ENCODE data around the gene GCN1. TPM values are rescaled to one million over a fixed set of nuclear protein-coding genes. Genes with fewer than 3 reads are reported as not detected.

Gene GCN1
- total RNA-seq, 1 donor from 2014 or later, result 62.4 TPM

- FAIRE-seq, result no peak
- DNase-seq (ENCODE audit: low spot score in 2 of 2), result no peak
Observed at GRCh38 chr12:120099738-120100137, 94.8 kb downstream of the GCN1 start.

- FAIRE-seq, result no peak
- no peak for DNase-seq (ENCODE audit: low spot score in 2 of 2)
Observed at GRCh38 chr12:120098756-120099470, 95.6 kb downstream of the GCN1 start.

DNA sequence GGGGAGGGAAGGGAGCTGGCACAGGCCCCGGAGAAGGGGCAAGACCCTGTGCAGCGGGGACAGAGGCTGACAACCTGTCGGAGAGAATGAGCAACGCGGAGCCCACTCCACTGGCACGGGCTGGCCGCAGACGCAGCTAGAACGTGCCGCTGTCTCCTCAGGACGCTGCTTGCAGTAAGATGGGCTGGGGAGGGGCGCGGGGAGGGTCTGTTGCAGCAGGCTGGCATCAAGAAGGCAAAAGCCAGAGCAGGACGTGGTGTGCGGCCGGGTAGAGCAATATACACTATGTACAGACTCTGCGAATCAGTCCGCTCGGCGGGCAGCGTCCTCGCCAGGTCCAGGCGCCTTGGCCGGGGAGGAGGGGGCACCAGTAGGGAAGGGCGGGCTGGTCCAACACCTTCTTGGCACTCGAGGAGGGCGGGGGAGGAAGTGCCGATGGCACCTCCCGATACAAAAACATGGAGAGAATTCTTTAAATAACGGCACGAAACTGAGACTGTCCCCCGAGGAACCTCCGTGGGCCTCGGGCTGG is 97.8 kb downstream of the GCN1 start:
- no peak for DNase-seq (ENCODE audit: low spot score in 2 of 2)
- no peak for FAIRE-seq

- DNase-seq (ENCODE audit: low spot score in 2 of 2), result peak in 1 of 2 donors; percentile 24
- FAIRE-seq, result no peak
Observed at GRCh38 chr12:120095736-120096135, 98.8 kb downstream of the GCN1 start.

GRCh38 chr12:120095331-120095730 is 99.2 kb downstream of the GCN1 start:
- no peak for FAIRE-seq

DNA sequence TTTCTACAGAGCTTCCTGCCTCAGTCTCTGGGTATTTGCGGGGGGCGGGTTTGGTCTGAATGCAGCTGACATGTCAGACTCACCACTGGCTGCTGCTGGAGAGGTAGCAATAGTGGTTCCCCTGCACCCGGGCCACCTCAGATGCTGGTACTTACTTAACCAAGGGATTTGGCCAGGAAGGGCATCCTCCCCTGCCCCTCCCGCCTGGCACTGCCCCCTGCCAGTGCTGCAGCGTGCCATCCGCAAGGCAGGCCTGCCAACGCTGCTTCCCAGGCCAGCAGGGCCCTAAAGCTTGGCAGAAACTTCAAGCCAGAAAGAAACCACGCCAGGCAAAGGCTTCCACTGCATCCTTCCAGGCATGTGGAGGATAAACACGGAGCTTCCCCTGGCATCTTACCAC is 100.0 kb downstream of the GCN1 start:
- DNase-seq (ENCODE audit: low spot score in 2 of 2) (peak in 1 of 2 donors; percentile 37), FAIRE-seq (no peak)

More at GRCh38 chr12:120095331-120095730, 99.2 kb downstream of the GCN1 start:
- peak in 1 of 2 donors; percentile 4 for DNase-seq (ENCODE audit: low spot score in 2 of 2)

- FAIRE-seq (no peak), DNase-seq (ENCODE audit: low spot score in 2 of 2) (no peak)
Observed at GRCh38 chr12:120093592-120094355, 100.7 kb downstream of the GCN1 start.

DNA sequence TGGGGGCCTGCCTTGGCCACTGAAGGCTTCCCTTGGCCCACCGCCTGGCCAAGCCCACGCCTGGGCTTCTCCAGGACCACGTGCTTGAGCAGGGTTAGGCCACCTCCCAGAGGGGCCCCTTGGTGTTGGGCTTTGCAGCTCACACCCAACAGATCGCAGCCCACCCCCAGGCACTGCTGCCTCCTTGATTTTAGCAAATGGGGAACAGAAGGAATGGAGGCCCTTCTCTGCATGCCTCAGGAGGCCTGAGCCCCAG is 101.3 kb downstream of the GCN1 start:
- no peak for DNase-seq (ENCODE audit: low spot score in 2 of 2)
- FAIRE-seq, result no peak

DNA sequence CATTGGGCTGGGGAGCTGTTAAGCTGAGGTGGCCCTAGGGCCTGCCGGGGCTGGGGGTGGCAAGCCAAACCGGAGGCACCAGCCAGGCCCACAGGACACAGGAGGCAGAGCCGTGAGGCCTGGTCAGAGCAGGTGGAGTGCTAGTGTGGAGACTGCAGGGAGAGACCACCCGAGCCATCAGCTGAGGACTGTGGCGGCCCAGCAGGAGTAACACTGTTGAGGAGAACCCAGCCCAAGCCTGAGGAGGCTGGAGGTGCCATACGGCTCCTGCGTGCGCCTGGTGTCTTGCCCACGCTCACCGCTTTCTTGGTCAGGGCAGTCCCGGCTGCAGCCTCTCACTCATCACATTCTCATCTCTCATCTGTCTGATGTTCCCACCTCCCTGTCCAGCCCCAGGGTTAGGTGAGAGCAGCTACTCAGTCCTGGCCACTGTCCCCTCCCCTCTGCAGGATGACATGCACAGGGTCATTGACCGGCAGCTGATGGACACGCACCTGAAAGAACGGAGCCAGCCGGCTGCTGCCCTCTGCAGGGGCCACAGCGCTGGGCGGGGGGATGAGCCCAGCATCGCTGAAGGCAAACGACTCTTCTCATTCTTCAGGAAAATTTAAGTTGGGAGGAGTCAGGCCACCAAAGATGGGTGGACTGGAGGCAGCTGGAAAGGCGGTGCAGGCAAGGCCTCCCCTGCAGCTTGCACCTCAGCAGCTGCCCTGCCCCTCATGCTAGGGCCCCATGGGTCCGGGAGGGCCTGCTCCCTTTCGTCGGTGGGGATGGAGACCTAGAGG is 101.8 kb downstream of the GCN1 start:
- DNase-seq (ENCODE audit: low spot score in 2 of 2) (peak in 1 of 2 donors; percentile 4), FAIRE-seq (no peak)

GRCh38 chr12:120091371-120092090 is 103.0 kb downstream of the GCN1 start:
- DNase-seq (ENCODE audit: low spot score in 2 of 2), result peak in 1 of 2 donors; percentile 3

DNA sequence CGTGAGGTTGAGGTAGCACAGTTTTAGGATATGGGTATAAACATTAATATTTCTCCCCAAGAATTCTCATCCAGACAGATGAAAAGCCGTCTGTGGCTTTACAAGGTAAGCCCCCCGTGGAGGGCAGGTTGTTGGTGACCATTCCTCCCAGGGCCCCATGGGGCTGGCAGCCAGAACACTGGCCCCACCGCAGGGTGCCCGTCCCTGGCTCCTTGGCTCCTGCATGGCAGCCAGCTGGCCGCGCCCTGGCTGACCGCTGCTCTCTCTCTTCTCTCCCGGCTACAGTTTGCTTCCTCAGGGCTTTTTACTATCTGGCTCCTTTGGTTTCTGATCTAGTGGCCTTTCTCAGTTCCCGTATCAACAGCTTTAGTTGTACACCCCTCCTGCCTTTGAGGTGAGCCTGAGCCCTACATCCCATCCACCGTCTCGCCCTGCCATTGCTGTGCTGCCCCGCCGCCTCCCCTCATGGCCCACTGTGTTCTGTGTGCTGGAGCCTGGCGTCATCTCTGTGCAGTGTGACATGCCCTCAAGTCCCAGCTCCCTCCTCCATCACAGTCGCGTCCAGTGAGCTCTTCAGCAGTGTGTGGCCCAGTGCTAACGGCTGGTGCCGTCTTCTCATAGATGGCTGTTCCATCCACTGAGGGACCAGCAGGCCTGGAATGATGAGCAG is 103.8 kb downstream of the GCN1 start:
- DNase-seq (ENCODE audit: low spot score in 2 of 2) (peak in 1 of 2 donors; percentile 6), FAIRE-seq (no peak)

More at GRCh38 chr12:120091371-120092090, 103.0 kb downstream of the GCN1 start:
- no peak for FAIRE-seq

DNA sequence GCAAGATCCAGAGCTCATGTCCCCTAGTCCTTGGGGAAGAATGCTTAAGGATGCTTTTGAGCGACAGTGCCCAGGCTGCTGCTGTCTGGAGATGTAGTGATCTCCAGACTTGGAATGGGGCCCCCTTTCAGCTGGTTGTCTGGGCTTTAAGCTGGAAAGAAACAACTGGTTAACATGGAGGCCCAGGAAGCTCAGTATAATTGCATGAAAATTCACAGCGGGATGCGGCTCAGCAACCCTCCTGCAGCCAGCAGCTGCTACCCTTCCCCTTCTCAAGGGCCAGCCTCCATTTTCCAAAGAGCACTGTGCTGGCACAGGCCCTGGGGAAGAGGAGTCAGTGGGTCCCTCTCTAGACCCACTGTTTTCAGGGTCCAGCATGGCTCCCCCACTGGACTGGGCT is 104.3 kb downstream of the GCN1 start:
- DNase-seq (ENCODE audit: low spot score in 2 of 2) (no peak), FAIRE-seq (no peak)

GRCh38 chr12:120089796-120090195 is 104.7 kb downstream of the GCN1 start:
- no peak for DNase-seq (ENCODE audit: low spot score in 2 of 2)
- FAIRE-seq, result no peak

DNA sequence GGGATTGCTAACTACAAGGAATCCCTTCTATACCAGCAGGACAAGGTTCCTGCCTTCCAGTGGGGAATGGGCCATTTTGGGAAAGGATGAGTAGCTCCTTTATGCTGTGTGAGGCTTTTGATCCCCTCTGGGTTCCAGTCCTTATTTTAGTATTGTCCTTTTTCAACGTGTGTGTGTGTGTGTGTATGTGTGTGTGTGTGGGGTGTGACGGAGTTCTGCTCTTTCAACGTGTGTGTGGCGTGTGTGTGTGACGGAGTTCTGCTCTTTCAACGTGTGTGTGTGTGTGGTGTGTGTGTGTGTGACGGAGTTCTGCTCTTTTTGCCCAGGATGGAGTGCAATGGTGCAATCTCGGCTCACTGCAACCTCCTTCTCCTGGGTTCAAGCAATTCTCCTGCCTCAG is 105.4 kb downstream of the GCN1 start:
- DNase-seq (ENCODE audit: low spot score in 2 of 2), result no peak
- no peak for FAIRE-seq

DNA sequence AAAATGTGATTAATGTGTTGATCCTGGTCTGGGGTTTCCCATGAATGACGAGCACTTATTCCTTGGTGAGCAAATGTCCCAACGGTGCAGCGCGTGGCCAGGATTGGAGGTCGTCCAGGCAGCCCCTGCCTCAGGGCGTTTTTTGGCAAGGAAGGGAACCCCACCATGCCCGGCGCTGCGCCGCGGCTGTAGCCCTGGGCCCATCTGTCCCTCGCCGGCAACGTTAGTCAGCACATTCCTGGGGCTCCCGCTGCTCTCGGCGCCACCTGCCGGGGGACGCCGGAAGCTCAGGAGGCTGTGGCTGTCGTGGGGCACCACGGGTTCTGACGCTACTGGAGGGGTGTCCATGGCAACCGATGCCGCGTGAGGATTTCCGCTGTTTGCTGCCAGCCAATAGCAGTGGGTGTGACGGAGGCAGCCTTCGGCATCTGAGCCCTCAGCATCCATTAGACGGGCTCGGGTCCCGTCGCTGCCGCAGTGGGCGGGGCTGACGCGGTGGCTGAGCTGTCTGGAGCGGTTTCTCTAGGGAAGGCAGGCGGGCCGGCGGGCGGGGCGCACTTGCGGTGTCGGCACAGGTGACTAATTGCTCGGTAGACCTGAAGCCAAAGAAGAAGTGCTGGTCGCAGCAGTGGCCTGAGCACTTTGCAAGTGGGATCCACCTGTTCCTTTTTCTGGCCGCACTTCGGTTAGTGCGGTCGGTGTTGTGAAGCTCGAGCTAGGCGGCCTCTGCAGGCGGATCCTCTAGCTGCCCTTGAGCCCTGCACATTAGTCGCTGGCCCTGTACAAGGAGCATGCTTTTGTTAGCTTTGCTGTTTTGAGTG is 107.5 kb downstream of the GCN1 start:
- FAIRE-seq, result peak; percentile 89
- peak; percentile 93 to 99 for DNase-seq (ENCODE audit: low spot score in 2 of 2)

- no peak for FAIRE-seq
- no peak for DNase-seq (ENCODE audit: low spot score in 2 of 2)
Observed at GRCh38 chr12:120085920-120086645, 108.4 kb downstream of the GCN1 start.

GRCh38 chr12:120081641-120082040 is 112.9 kb downstream of the GCN1 start:
- DNase-seq (ENCODE audit: low spot score in 2 of 2) (no peak), FAIRE-seq (no peak)
